Measurements from ENCODE around the gene CXCL16.
"Not testable (repeated sequence)": the region's sequence is repeated elsewhere in the genome, so short reads cannot be mapped to it uniquely, and the experiment has no call there.

Gene CXCL16

DNA sequence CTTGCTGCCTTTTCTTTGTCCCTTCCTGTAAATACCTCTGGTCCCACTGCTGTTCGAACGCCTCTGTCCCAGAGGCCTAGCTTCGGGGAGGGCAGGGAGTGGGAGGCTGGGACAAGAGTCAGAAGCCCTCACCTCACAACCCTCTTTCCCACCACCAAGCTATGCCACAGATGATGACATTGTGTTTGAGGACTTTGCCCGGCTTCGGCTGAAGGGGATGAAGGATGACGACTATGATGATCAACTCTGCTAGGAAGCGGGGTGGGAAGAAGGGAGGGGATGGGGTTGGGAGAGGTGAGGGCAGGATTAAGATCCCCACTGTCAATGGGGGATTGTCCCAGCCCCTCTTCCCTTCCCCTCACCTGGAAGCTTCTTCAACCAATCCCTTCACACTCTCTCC, 18.9 kb downstream of the CXCL16 start:
- no peak for DNase-seq

DNA sequence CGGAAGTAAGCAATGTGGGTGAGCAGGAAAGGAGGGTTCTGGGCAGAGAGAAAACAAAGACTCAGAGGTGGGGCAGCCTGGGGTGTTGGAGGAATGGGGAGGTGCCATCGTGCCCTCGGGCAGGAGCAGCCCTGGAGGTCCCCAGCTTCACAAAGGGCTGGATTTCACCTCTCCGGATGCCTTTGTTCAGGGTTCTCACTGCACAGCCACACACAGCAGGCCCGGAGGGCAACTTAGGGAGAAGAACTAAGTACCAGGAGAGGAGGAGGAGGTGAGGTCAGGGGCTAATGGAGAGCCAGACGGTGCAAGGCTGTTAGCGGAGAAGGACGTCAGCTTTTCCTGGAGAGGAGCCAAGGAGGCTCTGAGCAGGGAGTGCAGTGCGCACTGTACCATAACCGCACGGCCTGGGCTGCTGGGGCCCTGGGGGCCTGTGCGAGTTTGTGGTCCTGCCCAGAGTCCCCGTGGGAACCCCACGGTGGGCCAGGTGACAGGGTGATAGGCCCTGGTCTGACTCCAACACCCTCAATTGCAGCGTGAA, 20.0 kb downstream of the CXCL16 start:
- no peak for DNase-seq

DNA sequence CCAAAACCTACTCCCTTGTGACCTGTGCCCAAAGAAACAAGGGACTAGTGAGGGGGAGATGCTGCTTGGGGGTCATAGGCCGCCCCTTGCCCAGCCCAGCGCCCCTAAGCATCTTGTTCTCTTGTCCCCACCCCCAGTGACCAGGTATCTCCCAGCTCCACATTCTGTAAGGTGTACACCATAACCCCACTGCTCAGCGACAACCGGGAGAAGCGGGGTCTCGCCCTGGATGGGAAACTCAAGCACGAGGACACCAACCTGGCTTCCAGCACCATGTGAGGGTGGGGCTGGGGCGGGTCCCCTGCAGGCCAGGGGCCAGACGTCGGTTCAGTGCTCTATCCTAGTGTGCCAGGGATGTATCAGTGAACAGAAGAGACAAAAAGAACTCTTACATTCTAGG, 20.6 kb downstream of the CXCL16 start:
- DNase-seq: no peak

- DNase-seq: no peak
Observed at GRCh38 chr17:4718276-4718675, 21.5 kb downstream of the CXCL16 start.

- DNase-seq: no peak
Observed at GRCh38 chr17:4717791-4718190, 21.9 kb downstream of the CXCL16 start.

GRCh38 chr17:4716081-4716480, 23.6 kb downstream of the CXCL16 start:
- DNase-seq: no peak

GRCh38 chr17:4715063-4715744, 24.5 kb downstream of the CXCL16 start:
- peak; percentile 43 to 45 for DNase-seq

GRCh38 chr17:4714340-4715062, 25.2 kb downstream of the CXCL16 start:
- DNase-seq: not testable (repeated sequence)

GRCh38 chr17:4712526-4712925, 27.2 kb downstream of the CXCL16 start:
- no peak for DNase-seq

GRCh38 chr17:4711661-4712181, 28.0 kb downstream of the CXCL16 start:
- DNase-seq: no peak

DNA sequence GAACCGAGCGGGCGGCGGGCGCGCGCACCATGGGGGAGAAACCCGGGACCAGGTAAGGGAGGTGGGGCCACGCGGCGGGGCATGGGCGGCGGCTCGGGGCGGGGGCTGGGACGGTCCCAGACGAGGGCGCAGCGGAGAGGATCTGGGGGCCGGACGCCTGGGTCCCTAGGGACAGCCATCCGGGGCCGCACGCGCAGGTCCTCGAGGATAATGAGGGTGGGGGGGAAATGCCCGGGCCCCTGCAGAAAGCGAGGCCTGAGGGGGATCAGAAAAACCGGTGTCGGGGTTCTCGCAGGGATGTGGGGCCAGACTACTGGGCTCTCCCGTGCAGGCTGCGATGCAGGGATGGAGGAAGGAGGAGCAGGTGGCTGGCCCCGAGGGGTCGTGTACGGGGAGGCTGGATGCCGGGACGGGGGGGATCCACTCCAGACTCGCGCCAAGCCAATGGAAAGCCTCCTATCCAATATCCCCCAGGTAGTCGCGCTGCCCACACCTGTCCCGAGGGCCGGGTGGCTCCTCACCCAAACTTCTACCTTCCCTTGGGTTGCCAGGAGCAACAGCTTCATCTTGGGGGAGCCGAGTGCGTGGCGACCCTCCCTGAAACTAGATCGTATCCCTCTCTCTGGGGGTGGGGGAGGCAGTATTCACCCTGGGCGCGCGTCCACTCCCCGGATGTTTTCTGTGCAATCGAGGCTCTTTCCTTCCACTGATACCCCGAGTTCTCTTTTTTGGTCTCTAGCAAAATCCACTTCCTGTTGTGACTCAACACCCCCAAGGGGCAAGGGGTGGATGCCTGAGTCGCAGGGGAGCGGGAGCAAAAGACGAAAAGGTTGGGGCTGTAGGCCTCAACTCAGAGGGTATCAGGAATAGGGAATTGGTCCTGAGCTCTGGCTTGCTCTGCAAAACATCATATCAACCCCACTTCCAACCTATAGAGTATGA, 28.8 kb downstream of the CXCL16 start:
- peak; percentile 46 to 56 for DNase-seq

- DNase-seq: peak; percentile 97 to 99
Observed at GRCh38 chr17:4709794-4710692, 29.7 kb downstream of the CXCL16 start, which contains the start of gene ARRB2. Gene ARRB2 (plus strand): TSS chr17:4710632. CDS start chr17:4710722, 90 bp downstream.

- peak in 1 of 2 donors; percentile 38 for DNase-seq
Observed at GRCh38 chr17:4708436-4708835, 31.3 kb downstream of the CXCL16 start.

DNA sequence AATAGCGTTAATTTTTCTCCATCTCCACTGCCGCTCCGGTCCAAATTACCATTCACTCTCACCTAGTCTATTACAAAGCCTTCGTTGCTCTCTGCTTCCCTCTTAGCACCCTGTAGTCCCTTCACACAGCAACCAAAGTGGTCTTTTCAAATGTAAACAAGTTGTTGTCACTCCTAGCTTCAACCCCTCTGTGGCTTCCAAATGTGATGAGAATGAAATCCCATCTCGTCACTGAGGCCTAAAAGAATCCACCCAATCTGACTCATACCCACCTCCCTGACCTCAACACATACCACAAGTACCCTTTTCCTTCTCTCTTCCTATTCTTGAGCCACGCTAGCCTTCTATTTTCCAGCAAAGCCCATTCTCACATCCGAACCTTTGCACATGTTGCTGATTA, 33.6 kb downstream of the CXCL16 start:
- no peak for DNase-seq

DNA sequence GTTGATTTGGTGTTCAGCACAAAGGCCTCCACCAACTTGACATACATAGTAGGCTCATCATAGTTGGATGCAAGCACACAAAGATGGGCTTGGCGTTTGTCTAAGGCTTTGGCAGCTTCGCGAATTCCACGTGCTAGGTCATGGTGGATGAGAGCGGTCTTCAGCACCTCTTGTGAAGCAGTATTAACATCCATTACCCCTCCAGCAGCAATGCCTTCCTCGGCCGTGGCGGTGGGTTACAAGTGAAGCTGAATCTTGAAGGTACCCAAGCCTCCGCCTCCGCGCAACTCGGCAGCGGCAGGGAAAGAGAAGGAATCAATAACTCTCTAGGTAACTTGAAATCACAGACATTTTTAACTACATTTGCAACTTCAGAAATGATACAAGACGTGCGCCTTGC, 34.7 kb downstream of the CXCL16 start:
- DNase-seq: no peak

- not testable (repeated sequence) for DNase-seq
Observed at GRCh38 chr17:4704574-4704907, 35.2 kb downstream of the CXCL16 start.

GRCh38 chr17:4703330-4703691, 36.4 kb downstream of the CXCL16 start:
- DNase-seq: no peak

GRCh38 chr17:4701116-4701515, 38.6 kb downstream of the CXCL16 start:
- no peak for DNase-seq

DNA sequence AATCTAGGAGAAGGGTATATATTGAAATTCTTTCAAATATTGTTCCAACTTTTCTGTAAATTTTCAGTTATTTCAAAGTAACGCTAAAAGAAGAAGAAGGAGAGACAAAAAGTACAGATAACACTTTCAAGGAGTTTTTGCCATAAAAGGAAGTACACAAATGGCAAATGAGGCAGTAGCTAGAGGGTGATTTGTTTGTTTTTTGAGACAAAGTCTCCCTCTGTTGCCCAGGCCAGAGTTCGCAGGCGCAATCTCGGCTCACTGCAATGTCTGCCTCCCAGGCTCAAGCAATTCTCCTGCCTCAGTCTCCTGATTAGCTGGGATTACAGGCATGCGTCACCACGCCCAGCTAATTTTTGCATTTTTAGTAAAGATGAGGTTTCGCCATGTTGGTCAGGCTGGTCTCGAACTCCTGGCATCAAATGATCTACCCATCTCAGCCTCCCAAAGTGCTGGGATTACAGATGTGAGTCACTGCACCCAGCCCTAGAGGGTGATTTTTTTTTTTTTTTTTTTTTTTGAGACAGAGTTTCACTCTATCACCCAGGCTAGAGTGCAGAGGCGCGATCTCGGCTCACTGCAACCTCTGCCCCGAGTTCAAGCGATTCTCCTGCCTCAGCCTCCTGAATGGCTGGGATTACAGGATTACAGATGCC, 40.2 kb downstream of the CXCL16 start:
- not testable (repeated sequence) for DNase-seq

DNA sequence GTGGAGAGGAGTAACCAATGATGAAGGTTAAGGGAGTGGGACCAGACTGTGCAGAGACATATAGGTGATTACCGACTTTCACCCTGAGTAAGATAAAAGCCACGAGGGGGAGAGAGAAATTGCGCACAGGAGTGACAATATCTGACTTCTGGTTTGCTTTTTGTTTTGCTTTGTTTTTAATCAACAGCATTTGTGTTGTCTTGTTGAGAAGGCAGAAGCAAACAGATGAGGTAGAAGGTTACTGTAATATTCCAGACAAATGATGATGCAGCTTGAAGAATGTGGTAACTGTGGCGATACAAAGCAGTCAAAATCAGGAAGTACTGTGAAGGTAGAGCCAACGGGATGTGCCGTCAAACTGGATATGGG, 43.3 kb downstream of the CXCL16 start:
- DNase-seq: no peak

DNA sequence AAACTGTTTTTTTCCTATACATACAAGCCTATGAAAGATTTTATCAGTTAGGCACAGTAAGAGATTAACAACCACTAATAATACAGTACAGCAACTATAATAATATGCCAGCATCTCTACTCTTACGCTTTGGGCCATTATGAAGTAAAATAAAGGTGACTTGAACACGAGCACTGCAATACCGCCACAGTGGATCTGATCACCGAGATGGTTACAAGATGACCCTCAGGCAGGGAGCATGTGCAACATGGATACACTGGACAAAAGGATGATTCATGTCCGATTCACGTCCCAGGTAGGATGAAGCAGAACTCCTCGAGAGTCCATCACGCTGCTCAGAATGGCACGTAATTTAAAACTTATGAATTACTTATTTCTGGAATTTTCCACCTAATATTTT, 46.3 kb downstream of the CXCL16 start:
- no peak for DNase-seq

Measured in activated CD4-positive, alpha-beta T cell treated with anti-CD3 and anti-CD28 coated beads for 4 hours (primary cell).